HepG2 (cell line): ENCODE results near the gene RUSC1. TPM values are rescaled to one million over a fixed set of nuclear protein-coding genes. Genes with fewer than 3 reads are reported as not detected.

ENCODE experiments used
- AKAP8 ChIP-seq: sonication (generic); formaldehyde crosslinking; IDR thresholded peaks from 2 replicates; pipeline ENCODE4 v1.5.1; 2020; ENCODE audit warnings: mild to moderate bottlenecking, missing genetic modification reagents
- ELF1 ChIP-seq: sonication (generic); formaldehyde crosslinking; IDR thresholded peaks from 2 replicates; pipeline ENCODE4 v1.4.0; 2020; ENCODE audit warnings: missing genetic modification reagents
- ETS1 ChIP-seq: sonication (generic); formaldehyde crosslinking; IDR thresholded peaks from 2 replicates; pipeline ENCODE4 v1.4.0; 2020; ENCODE audit warnings: missing genetic modification reagents
- IRF2 ChIP-seq: IDR thresholded peaks from 2 replicates; pipeline ENCODE4 v1.6.1; 2018; ENCODE audit warnings: missing genetic modification reagents, missing compliant biosample characterization
- KAT8 ChIP-seq: IDR thresholded peaks from 2 replicates; pipeline ENCODE4 v1.6.1; 2016; ENCODE audit warnings: missing genetic modification reagents, missing compliant biosample characterization
- KDM2A ChIP-seq: sonication (generic); formaldehyde crosslinking; IDR thresholded peaks from 2 replicates; pipeline ENCODE4 v1.4.0; 2020; ENCODE audit warnings: low read depth, missing genetic modification reagents, borderline replicate concordance
- MBD4 ChIP-seq: IDR thresholded peaks from 2 replicates; pipeline ENCODE4 v1.6.1; 2012; ENCODE audit warnings: low read length, inconsistent platforms, borderline replicate concordance
- MIER2 ChIP-seq: IDR thresholded peaks from 2 replicates; pipeline ENCODE4 v1.6.1; 2016; ENCODE audit warnings: missing biosample characterization, missing genetic modification reagents
- MLX ChIP-seq: IDR thresholded peaks from 2 replicates; pipeline ENCODE4 v1.6.1; 2016
- SIN3B ChIP-seq: fragments of 150-350 bp; IDR thresholded peaks from 2 replicates; pipeline ENCODE4 v1.6.1; 2014; ENCODE audit warnings: low read length
- SKI ChIP-seq: fragments of 450-650 bp; IDR thresholded peaks from one replicate; pipeline ENCODE4 v1.6.1; 2018; ENCODE audit warnings: mild to moderate bottlenecking; ENCODE audit not compliant: partially characterized antibody
- SP1 ChIP-seq, 2 experiments: fragments of 450-650 bp in 1 of 2; sonication (generic) in 1 of 2; formaldehyde crosslinking in 1 of 2; IDR thresholded peaks; 2 replicates each; pipeline versions ENCODE4 v1.4.0 to v1.6.1; 2016 to 2020; ENCODE audit warnings: missing genetic modification reagents in 1 of 2
- SP2 ChIP-seq: sonication (generic); formaldehyde crosslinking; IDR thresholded peaks from 2 replicates; pipeline ENCODE4 v1.5.1; 2020; ENCODE audit warnings: mild to moderate bottlenecking, missing genetic modification reagents
- ZMAT3 ChIP-seq: sonication (generic); formaldehyde crosslinking; conservative IDR thresholded peaks from 2 replicates; pipeline ENCODE4 v1.7.0; 2021; ENCODE audit warnings: missing genetic modification reagents
- ZMYM2 ChIP-seq: sonication (generic); formaldehyde crosslinking; IDR thresholded peaks from 2 replicates; pipeline ENCODE4 v1.8.0; 2022; ENCODE audit warnings: mild to moderate bottlenecking, missing genetic modification reagents
- ZMYM3 ChIP-seq: sonication (generic); formaldehyde crosslinking; IDR thresholded peaks from 2 replicates; pipeline ENCODE4 v1.5.1; 2020; ENCODE audit warnings: mild to moderate bottlenecking, missing genetic modification reagents
- ZNF549 ChIP-seq: sonication (generic); formaldehyde crosslinking; IDR thresholded peaks from 2 replicates; pipeline ENCODE4 v1.5.0; 2020; ENCODE audit warnings: missing genetic modification reagents
- ZNF737 ChIP-seq: sonication (generic); formaldehyde crosslinking; IDR thresholded peaks from 2 replicates; pipeline ENCODE4 v1.5.0; 2020; ENCODE audit warnings: missing genetic modification reagents, mild to moderate bottlenecking, borderline replicate concordance
- ZNF816 ChIP-seq: sonication (generic); formaldehyde crosslinking; IDR thresholded peaks from 2 replicates; pipeline ENCODE4 v1.8.0; 2022; ENCODE audit warnings: missing genetic modification reagents, mild to moderate bottlenecking, borderline replicate concordance
- polyA plus RNA-seq, 8 experiments: library from polyadenylated mRNA; depleted of rRNA in 3 of 8; stranded (reverse) in 7 of 8; unstranded in 1 of 8; fragments of >200 nt; fragmentation: Illumina TruSeq in 4 of 8; extraction: Trizol in 4 of 8; gene quantifications; 2 replicates each; pipeline versions ENCODE4 v1.2.1 to v1.2.3, GENCODE V29; 2011 to 2016; ENCODE audit warnings: low read depth in 4 of 8, missing spikeins in 1 of 8, mixed read lengths in 1 of 8; ENCODE audit not compliant: insufficient read depth in 1 of 8
- total RNA-seq, 5 experiments: library from RNA; depleted of rRNA; stranded (reverse); fragments of >200 nt; fragmentation: Illumina TruSeq; extraction: Trizol; gene quantifications; 2 replicates each; pipeline ENCODE4 v1.2.3, GENCODE V29; 2016; ENCODE audit warnings: low read depth in 1 of 5
- TF ChIP-seq, protein P1 (sequence below): sonication (generic); formaldehyde crosslinking; IDR thresholded peaks from 2 replicates; pipeline ENCODE4 v1.8.1; 2022; ENCODE audit warnings: low read depth, mild to moderate bottlenecking, missing genetic modification reagents
- TF ChIP-seq, protein P2 (sequence below): sonication (generic); formaldehyde crosslinking; IDR thresholded peaks from 2 replicates; pipeline ENCODE4 v1.4.0; 2020; ENCODE audit warnings: missing genetic modification reagents
- TF ChIP-seq, protein P3 (sequence below): sonication (generic); formaldehyde crosslinking; IDR thresholded peaks from 2 replicates; pipeline ENCODE4 v1.8.1; 2023; ENCODE audit warnings: missing genetic modification reagents, mild to moderate bottlenecking, borderline replicate concordance
- TF ChIP-seq, protein P4 (sequence below): sonication (generic); IDR thresholded peaks from 2 replicates; pipeline ENCODE4 v1.6.1; 2016; ENCODE audit warnings: low read depth, borderline replicate concordance

Gene RUSC1
- total and polyA plus RNA-seq, 2 of the 13 experiments (the other 11 are each of a cell fraction or from before 2014, with no cell fraction given) = 18.7 to 20.4 TPM

DNA sequence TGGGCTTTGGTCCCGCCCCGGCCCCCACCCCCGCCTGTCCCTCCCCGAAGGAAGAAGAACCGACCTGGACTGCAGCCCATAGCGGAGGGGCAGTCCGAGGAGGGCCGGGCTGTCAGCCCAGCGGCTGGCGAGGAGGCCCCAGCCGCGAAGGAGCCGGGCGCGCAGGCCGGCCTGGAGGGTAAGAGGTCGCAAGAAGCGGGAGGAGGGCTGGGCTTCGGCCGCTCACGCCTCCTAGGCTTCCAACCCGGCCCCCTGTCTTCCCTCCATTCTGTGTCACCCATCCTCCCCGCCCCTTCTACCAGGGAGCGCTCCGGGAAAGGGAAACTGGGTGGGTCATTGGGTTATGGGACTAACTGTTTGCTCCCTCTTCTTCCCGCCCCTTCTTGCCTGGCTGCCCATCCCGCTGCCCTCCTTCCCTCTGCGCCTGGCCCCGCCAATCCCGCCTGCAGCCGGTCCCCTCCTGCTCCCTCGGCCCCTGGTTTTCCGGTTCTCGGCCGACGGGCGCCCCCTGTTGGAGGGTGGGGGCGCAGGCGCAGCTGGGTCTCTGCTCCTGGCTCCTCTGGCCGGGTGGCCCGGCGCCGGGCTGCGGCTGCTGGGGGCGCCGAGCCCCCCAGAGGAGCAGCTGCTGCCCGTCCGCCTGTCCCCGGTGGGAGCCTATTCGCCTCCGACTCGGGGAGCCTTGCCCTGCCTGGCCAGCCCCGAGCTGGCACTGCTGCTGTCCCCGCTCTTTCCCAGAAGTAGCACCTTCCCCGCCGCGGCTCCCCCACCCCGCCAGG, 2.4 kb downstream of the RUSC1 start (continued):
- TF ChIP-seq, protein P1, sequence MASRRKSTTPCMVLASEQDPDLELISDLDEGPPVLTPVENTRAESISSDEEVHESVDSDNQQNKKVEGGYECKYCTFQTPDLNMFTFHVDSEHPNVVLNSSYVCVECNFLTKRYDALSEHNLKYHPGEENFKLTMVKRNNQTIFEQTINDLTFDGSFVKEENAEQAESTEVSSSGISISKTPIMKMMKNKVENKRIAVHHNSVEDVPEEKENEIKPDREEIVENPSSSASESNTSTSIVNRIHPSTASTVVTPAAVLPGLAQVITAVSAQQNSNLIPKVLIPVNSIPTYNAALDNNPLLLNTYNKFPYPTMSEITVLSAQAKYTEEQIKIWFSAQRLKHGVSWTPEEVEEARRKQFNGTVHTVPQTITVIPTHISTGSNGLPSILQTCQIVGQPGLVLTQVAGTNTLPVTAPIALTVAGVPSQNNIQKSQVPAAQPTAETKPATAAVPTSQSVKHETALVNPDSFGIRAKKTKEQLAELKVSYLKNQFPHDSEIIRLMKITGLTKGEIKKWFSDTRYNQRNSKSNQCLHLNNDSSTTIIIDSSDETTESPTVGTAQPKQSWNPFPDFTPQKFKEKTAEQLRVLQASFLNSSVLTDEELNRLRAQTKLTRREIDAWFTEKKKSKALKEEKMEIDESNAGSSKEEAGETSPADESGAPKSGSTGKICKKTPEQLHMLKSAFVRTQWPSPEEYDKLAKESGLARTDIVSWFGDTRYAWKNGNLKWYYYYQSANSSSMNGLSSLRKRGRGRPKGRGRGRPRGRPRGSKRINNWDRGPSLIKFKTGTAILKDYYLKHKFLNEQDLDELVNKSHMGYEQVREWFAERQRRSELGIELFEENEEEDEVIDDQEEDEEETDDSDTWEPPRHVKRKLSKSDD (CRISPR knock-in tag) = no peak
- no peak for TF ChIP-seq ETS1
- peak; percentile 70 for TF ChIP-seq ELF1
- TF ChIP-seq ZMAT3 (CRISPR knock-in tag) = 0 out of 2 replicates have a peak, but pooled peaks have one; percentile 16
- TF ChIP-seq, protein P2, sequence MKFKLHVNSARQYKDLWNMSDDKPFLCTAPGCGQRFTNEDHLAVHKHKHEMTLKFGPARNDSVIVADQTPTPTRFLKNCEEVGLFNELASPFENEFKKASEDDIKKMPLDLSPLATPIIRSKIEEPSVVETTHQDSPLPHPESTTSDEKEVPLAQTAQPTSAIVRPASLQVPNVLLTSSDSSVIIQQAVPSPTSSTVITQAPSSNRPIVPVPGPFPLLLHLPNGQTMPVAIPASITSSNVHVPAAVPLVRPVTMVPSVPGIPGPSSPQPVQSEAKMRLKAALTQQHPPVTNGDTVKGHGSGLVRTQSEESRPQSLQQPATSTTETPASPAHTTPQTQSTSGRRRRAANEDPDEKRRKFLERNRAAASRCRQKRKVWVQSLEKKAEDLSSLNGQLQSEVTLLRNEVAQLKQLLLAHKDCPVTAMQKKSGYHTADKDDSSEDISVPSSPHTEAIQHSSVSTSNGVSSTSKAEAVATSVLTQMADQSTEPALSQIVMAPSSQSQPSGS (CRISPR knock-in tag) = peak; percentile 61; the same call in 1 of the 2 replicates
- peak; percentile 67 for TF ChIP-seq KDM2A (CRISPR knock-in tag)
- TF ChIP-seq KAT8 (CRISPR knock-in tag) = peak; percentile 47; the same call in 1 of the 2 replicates
- TF ChIP-seq AKAP8 (CRISPR knock-in tag) = peak; percentile 47; the same call in 1 of the 2 replicates
- peak; percentile 24; the same call in 1 of the 2 replicates for TF ChIP-seq ZNF816 (CRISPR knock-in tag)
- 0 out of 2 replicates have a peak, but pooled peaks have one; percentile 13 for TF ChIP-seq ZMYM3
- TF ChIP-seq, protein P3, sequence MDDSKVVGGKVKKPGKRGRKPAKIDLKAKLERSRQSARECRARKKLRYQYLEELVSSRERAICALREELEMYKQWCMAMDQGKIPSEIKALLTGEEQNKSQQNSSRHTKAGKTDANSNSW (CRISPR knock-in tag) = no peak
- peak; percentile 73 for TF ChIP-seq SKI
- 0 out of 2 replicates have a peak, but pooled peaks have one; percentile 38 for TF ChIP-seq MIER2
- peak; percentile 59; the same call in 1 of the 2 replicates for TF ChIP-seq IRF2 (CRISPR knock-in tag)
- TF ChIP-seq ZMYM2 (CRISPR knock-in tag) = 0 out of 2 replicates have a peak, but pooled peaks have one; percentile 13
- TF ChIP-seq SIN3B = 0 out of 2 replicates have a peak, but pooled peaks have one; percentile 52
- TF ChIP-seq, protein P4, sequence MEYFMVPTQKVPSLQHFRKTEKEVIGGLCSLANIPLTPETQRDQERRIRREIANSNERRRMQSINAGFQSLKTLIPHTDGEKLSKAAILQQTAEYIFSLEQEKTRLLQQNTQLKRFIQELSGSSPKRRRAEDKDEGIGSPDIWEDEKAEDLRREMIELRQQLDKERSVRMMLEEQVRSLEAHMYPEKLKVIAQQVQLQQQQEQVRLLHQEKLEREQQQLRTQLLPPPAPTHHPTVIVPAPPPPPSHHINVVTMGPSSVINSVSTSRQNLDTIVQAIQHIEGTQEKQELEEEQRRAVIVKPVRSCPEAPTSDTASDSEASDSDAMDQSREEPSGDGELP = peak; percentile 44; the same call in 1 of the 2 replicates
- no peak for TF ChIP-seq ZNF737
- no peak for TF ChIP-seq ZNF549 (CRISPR knock-in tag)
- peak; percentile 62 for TF ChIP-seq SP2 (CRISPR knock-in tag)
- 0 out of 2 replicates have a peak, but pooled peaks have one; percentile 23 for TF ChIP-seq MLX
- no peak for TF ChIP-seq SP1 (IDR thresholded peaks at IDR 0.05)
- TF ChIP-seq SP1 (CRISPR knock-in tag; IDR thresholded peaks at IDR 0.05) = peak; percentile 69
- TF ChIP-seq MBD4 = no peak
